PFSK-1 (cell line): ENCODE data around the gene USP32.

ENCODE experiments used
- FOXP2 ChIP-seq: optimal IDR thresholded peaks from 2 replicates; pipeline ENCODE3; 2011; ENCODE audit warnings: borderline replicate concordance, control low read depth, inconsistent platforms; ENCODE audit not compliant: insufficient read depth; ENCODE audit errors: extremely low read length, extremely low read depth
- POLR2AphosphoS5 ChIP-seq: IDR thresholded peaks from 2 replicates; pipeline ENCODE4 v1.6.1; 2012; ENCODE audit warnings: low read depth, mild to moderate bottlenecking, control low read depth, low read length, moderate library complexity
- SIN3A ChIP-seq: IDR thresholded peaks from 2 replicates; pipeline ENCODE4 v1.6.1; 2012; ENCODE audit warnings: mild to moderate bottlenecking, low read length, moderate library complexity, borderline replicate concordance; ENCODE audit not compliant: insufficient read depth
- TAF1 ChIP-seq: IDR thresholded peaks from 2 replicates; pipeline ENCODE4 v1.6.1; 2012; ENCODE audit warnings: low read length, control low read depth, borderline replicate concordance; ENCODE audit not compliant: insufficient read depth
- TF ChIP-seq, protein P1 (sequence below), 2 experiments: IDR thresholded peaks; 2 replicates each; pipeline versions ENCODE4 v1.6.1 to v1.8.0; 2011 to 2012; ENCODE audit warnings: low read depth in 2 of 2, low read length in 2 of 2, control low read depth in 1 of 2, inconsistent platforms in 1 of 2, mild to moderate bottlenecking in 1 of 2, moderate library complexity in 1 of 2; ENCODE audit not compliant: insufficient read depth in 1 of 2

DNA sequence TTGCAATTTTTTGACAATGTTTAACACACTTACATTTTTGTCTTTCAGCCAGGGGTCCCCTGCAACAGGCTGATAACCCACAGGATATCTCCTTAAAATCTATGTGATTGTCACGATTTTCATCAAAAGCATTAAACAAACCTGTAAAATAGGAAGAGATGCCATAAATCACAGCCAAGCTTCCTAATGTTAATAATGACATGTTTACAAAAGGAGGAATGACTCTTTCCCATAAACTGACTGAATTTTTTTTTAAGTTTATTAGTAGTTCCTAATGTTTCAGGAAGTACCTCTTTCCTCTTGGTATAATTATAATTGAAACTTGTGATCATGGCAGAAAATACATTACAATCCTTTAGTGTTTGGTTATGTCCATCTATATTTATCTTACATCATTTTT lies 122.5 kb downstream of the USP32 start:
- TF ChIP-seq POLR2AphosphoS5 (no peak), TAF1 (no peak), SIN3A (no peak), FOXP2 (no peak)
- TF ChIP-seq, protein P1, sequence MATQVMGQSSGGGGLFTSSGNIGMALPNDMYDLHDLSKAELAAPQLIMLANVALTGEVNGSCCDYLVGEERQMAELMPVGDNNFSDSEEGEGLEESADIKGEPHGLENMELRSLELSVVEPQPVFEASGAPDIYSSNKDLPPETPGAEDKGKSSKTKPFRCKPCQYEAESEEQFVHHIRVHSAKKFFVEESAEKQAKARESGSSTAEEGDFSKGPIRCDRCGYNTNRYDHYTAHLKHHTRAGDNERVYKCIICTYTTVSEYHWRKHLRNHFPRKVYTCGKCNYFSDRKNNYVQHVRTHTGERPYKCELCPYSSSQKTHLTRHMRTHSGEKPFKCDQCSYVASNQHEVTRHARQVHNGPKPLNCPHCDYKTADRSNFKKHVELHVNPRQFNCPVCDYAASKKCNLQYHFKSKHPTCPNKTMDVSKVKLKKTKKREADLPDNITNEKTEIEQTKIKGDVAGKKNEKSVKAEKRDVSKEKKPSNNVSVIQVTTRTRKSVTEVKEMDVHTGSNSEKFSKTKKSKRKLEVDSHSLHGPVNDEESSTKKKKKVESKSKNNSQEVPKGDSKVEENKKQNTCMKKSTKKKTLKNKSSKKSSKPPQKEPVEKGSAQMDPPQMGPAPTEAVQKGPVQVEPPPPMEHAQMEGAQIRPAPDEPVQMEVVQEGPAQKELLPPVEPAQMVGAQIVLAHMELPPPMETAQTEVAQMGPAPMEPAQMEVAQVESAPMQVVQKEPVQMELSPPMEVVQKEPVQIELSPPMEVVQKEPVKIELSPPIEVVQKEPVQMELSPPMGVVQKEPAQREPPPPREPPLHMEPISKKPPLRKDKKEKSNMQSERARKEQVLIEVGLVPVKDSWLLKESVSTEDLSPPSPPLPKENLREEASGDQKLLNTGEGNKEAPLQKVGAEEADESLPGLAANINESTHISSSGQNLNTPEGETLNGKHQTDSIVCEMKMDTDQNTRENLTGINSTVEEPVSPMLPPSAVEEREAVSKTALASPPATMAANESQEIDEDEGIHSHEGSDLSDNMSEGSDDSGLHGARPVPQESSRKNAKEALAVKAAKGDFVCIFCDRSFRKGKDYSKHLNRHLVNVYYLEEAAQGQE (IDR thresholded peaks at IDR 0.05; ENCODE audit: insufficient read depth in 1 of 2, low read depth in 2 of 2, low read length in 2 of 2) = no peak
